ENCODE results near the gene GCSAM.

DNA sequence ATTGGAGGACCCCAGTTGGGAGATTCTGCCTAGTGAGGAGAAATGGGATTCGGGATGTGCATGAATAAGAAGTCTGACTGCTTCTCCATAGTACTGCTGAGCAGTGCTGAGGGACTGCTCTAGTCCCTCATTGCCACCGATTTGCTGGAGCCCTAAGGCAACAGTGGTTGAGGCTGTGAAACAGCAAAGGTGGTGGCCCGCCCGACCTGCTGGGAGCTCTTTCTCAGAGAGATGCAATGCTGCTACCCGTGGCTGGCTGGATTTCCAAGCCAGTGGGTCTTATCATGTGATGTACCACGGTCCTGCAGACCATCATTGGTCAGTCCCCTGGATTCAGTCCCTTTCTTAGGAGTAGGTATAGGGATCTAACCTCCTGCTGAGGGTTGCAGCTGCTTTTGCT, 42.6 kb upstream of the GCSAM start:
- TF ChIP-seq FOXA1 (IDR thresholded peaks at IDR 0.05) (no peak), TARDBP (IDR thresholded peaks at IDR 0.05) (no peak), ELF4 (IDR thresholded peaks at IDR 0.05) (no peak), FOXM1 (IDR thresholded peaks at IDR 0.05; ENCODE audit: borderline replicate concordance) (no peak)

Data from HEK293T (cell line).